SU-DHL-6 (cell line): ENCODE measurements around the gene ARID3B.

Experiments used
- H2AFZ ChIP-seq: fragments of 200-600 bp; sonication (generic); 2 replicates; pipeline ENCODE4 v1.6.1; 2014; ENCODE audit warnings: low read depth, mild to moderate bottlenecking, moderate library complexity, mixed read lengths, antibody characterized with exemption, low read length; ENCODE audit not compliant: severe bottlenecking
- H3F3A ChIP-seq: fragments of 200-600 bp; shearing (Covaris generic); 2 replicates; pipeline ENCODE4 v1.6.0; 2016; ENCODE audit warnings: antibody characterized with exemption, mild to moderate bottlenecking; ENCODE audit not compliant: insufficient read depth
- H3K27ac ChIP-seq: fragments of 200-600 bp; sonication (generic); 2 replicates; pipeline ENCODE4 v1.5.1; 2016; ENCODE audit warnings: low read depth, mild to moderate bottlenecking, low read length, moderate library complexity, mixed read lengths
- H3K27me3 ChIP-seq: fragments of 200-600 bp; sonication (generic), shearing (Covaris generic); 2 replicates; pipeline ENCODE4 v1.6.0; 2014; ENCODE audit warnings: mild to moderate bottlenecking, low read length
- H3K36me3 ChIP-seq: fragments of 200-600 bp; sonication (generic); 2 replicates; pipeline ENCODE4 v1.6.1; 2014; ENCODE audit warnings: mild to moderate bottlenecking, low read length, mixed read lengths
- H3K4me2 ChIP-seq: fragments of 300-600, 200-600 bp; shearing (Covaris generic), sonication (generic); 2 replicates; pipeline ENCODE4 v1.6.0; 2014; ENCODE audit warnings: low read length, low read depth, mild to moderate bottlenecking; ENCODE audit not compliant: poor library complexity, severe bottlenecking
- H3K4me3 ChIP-seq: fragments of 200-600 bp; sonication (generic); 2 replicates; pipeline ENCODE4 v1.5.1; 2014; ENCODE audit warnings: antibody characterized with exemption, low read length, mild to moderate bottlenecking, mixed read lengths; ENCODE audit not compliant: insufficient read depth, poor library complexity, severe bottlenecking
- H3K79me2 ChIP-seq: fragments of 200-600 bp; sonication (generic); 2 replicates; pipeline ENCODE4 v1.6.1; 2014; ENCODE audit warnings: mild to moderate bottlenecking, low read length, moderate library complexity; ENCODE audit not compliant: insufficient read depth
- H3K9ac ChIP-seq: fragments of 200-600 bp; sonication (generic); 2 replicates; pipeline ENCODE4 v1.7.0; 2014; ENCODE audit warnings: mild to moderate bottlenecking, low read length
- H3K9me2 ChIP-seq: fragments of 200-600 bp; sonication (generic); replicated peaks from 2 replicates; pipeline ENCODE4 v1.6.1; 2014; ENCODE audit warnings: low read length; ENCODE audit not compliant: insufficient read depth
- H3K9me3 ChIP-seq: fragments of 200-600 bp; sonication (generic); 2 replicates; pipeline ENCODE4 v1.6.1; 2014; ENCODE audit warnings: low read length, mixed read lengths; ENCODE audit not compliant: insufficient read depth
- H4K20me1 ChIP-seq: fragments of 200-600 bp; sonication (generic); 2 replicates; pipeline ENCODE4 v1.6.1; 2014; ENCODE audit warnings: low read depth, mild to moderate bottlenecking, antibody characterized with exemption, low read length, moderate library complexity, mixed read lengths
- CTCF ChIP-seq: fragments of 200-600 bp; sonication (generic); IDR thresholded peaks from one replicate; pipeline ENCODE4 v1.5.1; 2017; ENCODE audit warnings: antibody characterized with exemption, mild to moderate bottlenecking, low read length, moderate library complexity; ENCODE audit not compliant: insufficient read depth, poor library complexity, severe bottlenecking
- EZH2phosphoT487 ChIP-seq: fragments of 200-600 bp; sonication (generic), shearing (Covaris generic); conservative IDR thresholded peaks from 2 replicates; pipeline ENCODE4 v1.6.1; 2018; ENCODE audit warnings: mild to moderate bottlenecking, antibody characterized with exemption, low read length, moderate library complexity, mixed read lengths

ARID3B gene

GRCh38 chr15:74565381-74566085 is 24.5 kb downstream of the ARID3B start:
- Histone ChIP-seq H3K27ac (no peak overlapping the region), H2AFZ (no peak overlapping the region), H3K4me3 (no peak overlapping the region), H3K9me2 (no peaks in the 10 kb centered on the region), H3K9me3 (no peaks in the 10 kb centered on the region), H3K9ac (no peak overlapping the region), H3K36me3 (no peaks in the 10 kb centered on the region), H3K4me2 (no peak overlapping the region), H3F3A (no peaks in the 10 kb centered on the region), H4K20me1 (no peaks in the 10 kb centered on the region), H3K27me3 (no peaks in the 10 kb centered on the region), H3K79me2 (no peaks in the 10 kb centered on the region)
- no peak for TF ChIP-seq EZH2phosphoT487
- TF ChIP-seq CTCF, result no peak

- no peaks in the 10 kb centered on the region for H3K79me2 ChIP-seq
- H3K9me3 ChIP-seq, result no peaks in the 10 kb centered on the region
- H3K36me3 ChIP-seq, result no peaks in the 10 kb centered on the region
- no peak for TF ChIP-seq EZH2phosphoT487
- TF ChIP-seq CTCF, result no peak
- no peak overlapping the region for H3K9ac ChIP-seq
- no peaks in the 10 kb centered on the region for H3F3A ChIP-seq
- H2AFZ ChIP-seq, result no peak overlapping the region
- H3K4me2 ChIP-seq, result no peak overlapping the region
- no peak overlapping the region for H3K4me3 ChIP-seq
- H3K9me2 ChIP-seq, result no peaks in the 10 kb centered on the region
- H3K27me3 ChIP-seq, result no peaks in the 10 kb centered on the region
- no peaks in the 10 kb centered on the region for H4K20me1 ChIP-seq
- no peak overlapping the region for H3K27ac ChIP-seq
Observed at GRCh38 chr15:74568594-74568993, 27.6 kb downstream of the ARID3B start.

GRCh38 chr15:74569731-74570070 is 28.7 kb downstream of the ARID3B start:
- no peaks in the 10 kb centered on the region for H3K9me2 ChIP-seq

More at GRCh38 chr15:74569731-74570070, 28.7 kb downstream of the ARID3B start:
- Histone ChIP-seq H3K36me3 (no peaks in the 10 kb centered on the region), H3F3A (no peaks in the 10 kb centered on the region), H3K4me3 (no peak overlapping the region), H3K27me3 (no peaks in the 10 kb centered on the region), H3K9ac (no peak overlapping the region), H3K27ac (no peak overlapping the region), H3K4me2 (no peak overlapping the region), H4K20me1 (no peaks in the 10 kb centered on the region), H3K79me2 (no peaks in the 10 kb centered on the region), H2AFZ (no peak overlapping the region), H3K9me3 (no peaks in the 10 kb centered on the region)
- TF ChIP-seq EZH2phosphoT487 (no peak), CTCF (no peak)
